Measurements from ENCODE around the gene ZNF775. TPM values are rescaled to one million over a fixed set of nuclear protein-coding genes. Genes with fewer than 3 reads are reported as not detected.

ZNF775 gene
- total and polyA plus RNA-seq, 2 of the 13 experiments (the other 11 are each of a cell fraction or from before 2014, with no cell fraction given), result 3.1 to 3.2 TPM

- TF ChIP-seq HNRNPH1 (optimal IDR thresholded peaks at IDR 0.05; ENCODE audit: low read depth, low read length) (no peak), ZNF18 (CRISPR knock-in tag; IDR thresholded peaks at IDR 0.05; ENCODE audit: insufficient replicate concordance) (no peak), ZNF207 (IDR thresholded peaks at IDR 0.05; ENCODE audit: borderline replicate concordance) (no peak), LRRFIP1 (CRISPR knock-in tag; conservative IDR thresholded peaks at IDR 0.05) (no peak), PHF8 (CRISPR knock-in tag; IDR thresholded peaks at IDR 0.05) (no peak; the same call in 1 of the 2 replicates), ZNF605 (CRISPR knock-in tag; IDR thresholded peaks at IDR 0.05) (peak; percentile 65; the same call in 1 of the 2 replicates), NR2F2 (IDR thresholded peaks at IDR 0.05; ENCODE audit: borderline replicate concordance, low read depth) (no peak), ZNF275 (CRISPR knock-in tag; IDR thresholded peaks at IDR 0.05; ENCODE audit: borderline replicate concordance) (no peak), JDP2 (CRISPR knock-in tag; IDR thresholded peaks at IDR 0.05; ENCODE audit: borderline replicate concordance) (no peak), RXRA (CRISPR knock-in tag; IDR thresholded peaks at IDR 0.05) (no peak; the same call in 1 of the 2 replicates), RXRB (CRISPR knock-in tag; IDR thresholded peaks at IDR 0.05; ENCODE audit: borderline replicate concordance) (0 out of 2 replicates have a peak, but pooled peaks have one; percentile 4), MXI1 (IDR thresholded peaks at IDR 0.05; ENCODE audit: borderline replicate concordance, low read depth, low read length) (no peak), HNF1A (IDR thresholded peaks at IDR 0.05; ENCODE audit: low read depth) (no peak), HNF1A (CRISPR knock-in tag; IDR thresholded peaks at IDR 0.05; ENCODE audit: borderline replicate concordance) (peak; percentile 19; the same call in 1 of the 2 replicates), MBNL3 (CRISPR knock-in tag; conservative IDR thresholded peaks at IDR 0.05) (no peak), RBM39 (IDR thresholded peaks at IDR 0.05; ENCODE audit: low read depth, low read length, poor library complexity, severe bottlenecking) (no peak), KLF6 (CRISPR knock-in tag; IDR thresholded peaks at IDR 0.05) (no peak), NBN (conservative IDR thresholded peaks at IDR 0.05) (no peak), ATM (IDR thresholded peaks at IDR 0.05; ENCODE audit: borderline replicate concordance) (no peak)
Measured at GRCh38 chr7:150341263-150342120, 37.6 kb upstream of the ZNF775 start, which contains the start of gene RARRES2 (continued).
